ENCODE results near the gene MYH10.

MYH10 gene

DNA sequence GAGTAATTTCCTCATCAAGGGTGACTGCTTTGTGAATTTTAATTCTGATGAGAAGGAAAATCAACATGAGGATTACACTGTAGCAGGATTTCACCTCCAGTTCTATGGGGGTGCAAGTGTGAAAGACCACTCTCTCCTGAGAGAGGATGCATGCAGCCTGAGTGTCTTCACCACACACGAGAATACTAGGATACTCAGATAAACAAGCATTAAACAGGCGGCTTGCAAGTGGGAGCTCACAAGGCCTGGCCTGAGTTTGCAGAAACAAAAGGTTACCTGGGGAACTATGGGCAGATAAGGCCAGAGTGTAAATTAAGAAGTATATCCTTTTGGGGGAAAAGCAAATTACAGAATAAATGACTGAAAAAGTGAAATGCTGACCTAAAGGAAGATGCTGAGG, 46.6 kb downstream of the MYH10 start:
- no peak overlapping the region for H3K27ac ChIP-seq
- no peaks in the 10 kb centered on the region for H3K36me3 ChIP-seq
- H3K4me1 ChIP-seq (ENCODE audit: control insufficient read depth in 1 of 2, insufficient read depth in 1 of 2, low read depth in 1 of 2, low read length in 1 of 2): no peaks in the 10 kb centered on the region
- no peak overlapping the region for H3K4me3 ChIP-seq (ENCODE audit: low read depth in 1 of 2, low read length in 1 of 2)
- TF ChIP-seq CTCF (IDR thresholded peaks at IDR 0.05): no peak
- peaks cover 17% of the 10 kb centered on the region for H3K27me3 ChIP-seq
- H3K9me3 ChIP-seq: no peaks in the 10 kb centered on the region

- Histone ChIP-seq H3K4me3 (ENCODE audit: low read depth in 1 of 2, low read length in 1 of 2) (no peak overlapping the region), H3K4me1 (ENCODE audit: control insufficient read depth in 1 of 2, insufficient read depth in 1 of 2, low read depth in 1 of 2, low read length in 1 of 2) (no peaks in the 10 kb centered on the region), H3K27me3 (no peaks in the 10 kb centered on the region), H3K9me3 (no peaks in the 10 kb centered on the region), H3K36me3 (no peaks in the 10 kb centered on the region), H3K27ac (no peak overlapping the region)
- TF ChIP-seq CTCF (IDR thresholded peaks at IDR 0.05): no peak
Measured at GRCh38 chr17:8580952-8581658, 49.4 kb downstream of the MYH10 start.

- Histone ChIP-seq H3K27me3 (no peaks in the 10 kb centered on the region), H3K4me3 (ENCODE audit: low read depth in 1 of 2, low read length in 1 of 2) (no peak overlapping the region), H3K9me3 (no peaks in the 10 kb centered on the region), H3K36me3 (no peaks in the 10 kb centered on the region), H3K27ac (no peak overlapping the region), H3K4me1 (ENCODE audit: control insufficient read depth in 1 of 2, insufficient read depth in 1 of 2, low read depth in 1 of 2, low read length in 1 of 2) (no peaks in the 10 kb centered on the region)
- no peak for TF ChIP-seq CTCF (IDR thresholded peaks at IDR 0.05)
Measured at GRCh38 chr17:8577868-8578267, 52.7 kb downstream of the MYH10 start.

DNA sequence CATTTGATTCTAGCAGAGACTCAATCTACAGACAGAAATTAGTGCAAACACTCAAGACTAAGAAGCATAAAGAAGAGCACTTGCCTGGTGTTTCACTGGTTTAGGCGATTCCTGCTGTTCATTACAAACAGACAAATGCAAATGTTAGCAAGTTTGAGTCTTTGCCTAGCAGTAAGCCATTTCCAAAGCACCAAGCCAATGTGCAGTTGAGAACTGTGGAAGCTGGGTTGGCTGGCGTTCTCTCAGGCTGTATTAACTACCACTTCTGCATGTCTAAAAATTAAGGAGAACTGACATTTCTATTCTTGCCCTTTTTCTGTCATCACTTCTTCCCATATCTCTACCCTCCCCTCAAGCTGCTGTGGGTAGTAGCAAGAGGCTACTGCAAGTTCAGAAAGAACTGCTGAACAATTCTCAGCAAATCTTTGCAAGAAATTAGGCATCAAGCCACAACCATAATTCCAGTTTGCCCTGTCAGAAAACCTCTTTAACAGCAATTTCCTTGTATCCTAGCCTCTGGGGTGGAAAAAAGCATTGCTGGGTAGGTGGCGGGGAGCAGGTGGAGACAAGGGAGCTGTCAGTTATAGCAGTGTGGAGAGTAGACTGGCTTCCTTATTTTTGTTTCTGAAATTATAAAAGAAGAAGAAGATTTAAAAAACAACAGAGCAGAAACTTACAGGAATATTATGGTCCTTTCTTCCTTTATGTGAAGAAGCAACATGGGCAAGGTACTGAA, 53.8 kb downstream of the MYH10 start:
- no peaks in the 10 kb centered on the region for H3K36me3 ChIP-seq
- no peak for TF ChIP-seq CTCF (IDR thresholded peaks at IDR 0.05)
- no peak overlapping the region for H3K27ac ChIP-seq
- H3K27me3 ChIP-seq: no peaks in the 10 kb centered on the region
- no peaks in the 10 kb centered on the region for H3K4me1 ChIP-seq (ENCODE audit: control insufficient read depth in 1 of 2, insufficient read depth in 1 of 2, low read depth in 1 of 2, low read length in 1 of 2)
- H3K9me3 ChIP-seq: no peaks in the 10 kb centered on the region
- H3K4me3 ChIP-seq (ENCODE audit: low read depth in 1 of 2, low read length in 1 of 2): no peak overlapping the region

- H3K36me3 ChIP-seq: no peaks in the 10 kb centered on the region
- no peaks in the 10 kb centered on the region for H3K9me3 ChIP-seq
- TF ChIP-seq CTCF (IDR thresholded peaks at IDR 0.05): no peak
- no peak overlapping the region for H3K4me3 ChIP-seq (ENCODE audit: low read depth in 1 of 2, low read length in 1 of 2)
- peaks cover 8% of the 10 kb centered on the region for H3K27me3 ChIP-seq
- H3K27ac ChIP-seq: no peak overlapping the region
- H3K4me1 ChIP-seq (ENCODE audit: control insufficient read depth in 1 of 2, insufficient read depth in 1 of 2, low read depth in 1 of 2, low read length in 1 of 2): no peaks in the 10 kb centered on the region
Measured at GRCh38 chr17:8574687-8575086, 55.8 kb downstream of the MYH10 start.

All from neutrophil (primary cell).